ENCODE measurements around the gene PEAK3. TPM values are rescaled to one million over a fixed set of nuclear protein-coding genes. Genes with fewer than 3 reads are reported as not detected.

The PEAK3 gene
- total and polyA plus RNA-seq, 9 of the 15 experiments (the other 6 are each of a cell fraction or from before 2014, with no cell fraction given): 0.07 to 0.40 TPM; not detected in 7

DNA sequence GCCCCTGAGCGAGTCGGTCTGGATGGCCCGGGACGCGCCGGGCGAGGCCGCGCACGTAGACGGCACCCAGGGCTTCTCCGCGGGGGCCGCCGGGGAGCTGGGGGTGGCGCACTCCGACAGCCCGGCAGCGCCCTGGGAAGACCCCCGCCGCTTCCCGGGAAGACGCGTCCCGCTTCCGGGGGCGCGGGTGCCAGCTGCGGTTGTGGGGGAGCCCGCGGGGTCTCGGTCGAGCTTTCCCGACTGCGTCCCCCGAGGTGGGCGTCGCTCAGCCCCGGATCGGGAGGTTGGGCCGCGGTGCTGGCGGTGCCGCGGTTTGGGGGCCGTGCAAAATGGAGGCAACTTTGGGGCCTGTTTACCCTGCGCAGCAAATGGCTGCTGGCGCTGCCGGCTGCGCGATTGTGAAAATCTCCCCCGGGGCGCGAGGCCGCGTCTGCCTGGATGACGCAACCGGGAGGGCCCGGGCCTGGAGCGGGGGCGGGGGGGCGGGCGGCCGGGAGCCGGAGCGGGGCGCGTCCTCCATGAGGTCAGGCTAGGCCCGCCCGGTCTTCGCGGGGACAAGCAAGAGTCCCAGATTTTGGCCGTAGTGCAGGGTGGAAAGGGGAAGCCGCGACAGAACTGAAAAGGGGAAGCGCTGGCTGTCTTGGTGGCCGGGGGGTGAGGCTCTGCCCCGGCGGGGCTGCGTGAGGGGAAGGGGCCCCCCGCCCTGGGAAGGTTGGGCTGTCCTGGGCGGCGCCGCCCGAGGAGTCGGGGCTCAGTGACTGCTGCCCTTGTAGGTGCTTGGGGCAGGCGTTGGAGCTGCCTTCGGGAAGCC lies 11.3 kb downstream of the PEAK3 start (continued):
- TF ChIP-seq EZH2 (IDR thresholded peaks at IDR 0.05; ENCODE audit: borderline replicate concordance, low read depth, low read length) (no peak), POLR2A (conservative IDR thresholded peaks at IDR 0.05) (peak; percentile 41; the same call in 1 of the 2 replicates), SRSF3 (IDR thresholded peaks at IDR 0.05; ENCODE audit: insufficient read depth, low read length) (peak; percentile 86; the same call in 1 of the 2 replicates), PCBP2 (IDR thresholded peaks at IDR 0.05; ENCODE audit: low read depth, low read length, poor library complexity, severe bottlenecking) (peak; percentile 69), NR2C2 (CRISPR knock-in tag; IDR thresholded peaks at IDR 0.05) (0 out of 2 replicates have a peak, but pooled peaks have one; percentile 14), NR2C2 (tag; IDR thresholded peaks at IDR 0.05) (peak; percentile 37; the same call in 1 of the 2 replicates), ETV6 (IDR thresholded peaks at IDR 0.05; ENCODE audit: borderline replicate concordance in 1 of 2, low read depth in 2 of 2, low read length in 1 of 2) (no peak), ETV6 (CRISPR knock-in tag; IDR thresholded peaks at IDR 0.05; ENCODE audit: borderline replicate concordance) (peak; percentile 27; the same call in 1 of the 2 replicates), ZZZ3 (IDR thresholded peaks at IDR 0.05) (no peak), SUPT5H (IDR thresholded peaks at IDR 0.05) (no peak), NCOR1 (IDR thresholded peaks at IDR 0.05) (0 out of 2 replicates have a peak, but pooled peaks have one; percentile 30), POLR3A (IDR thresholded peaks at IDR 0.05; ENCODE audit: borderline replicate concordance, extremely low read depth, insufficient read depth, insufficient read length) (no peak), CBX3 (IDR thresholded peaks at IDR 0.05; ENCODE audit: borderline replicate concordance in 1 of 2, low read length in 2 of 2) (no peak), ZNF23 (CRISPR knock-in tag; IDR thresholded peaks at IDR 0.05) (no peak), NRF1 (conservative IDR thresholded peaks at IDR 0.05 in 1 of 2, IDR thresholded peaks at IDR 0.05 in 1 of 2) (peak; percentile 63 to 71), CBX2 (IDR thresholded peaks at IDR 0.05; ENCODE audit: insufficient read depth, low read length, poor library complexity, severe bottlenecking) (no peak), ZFP36 (IDR thresholded peaks at IDR 0.05; ENCODE audit: low read depth, low read length, partially characterized antibody) (no peak), SRF (CRISPR knock-in tag; IDR thresholded peaks at IDR 0.05) (peak in 1 of 2 experiments; percentile 26; a peak in 1 of 4 replicates), ARID1B (IDR thresholded peaks at IDR 0.05) (no peak), NR2F6 (CRISPR knock-in tag; IDR thresholded peaks at IDR 0.05) (0 out of 2 replicates have a peak, but pooled peaks have one; percentile 74), FOXK2 (conservative IDR thresholded peaks at IDR 0.05 in 1 of 2, IDR thresholded peaks at IDR 0.05 in 1 of 2; ENCODE audit: low read depth in 2 of 2) (0 out of 4 replicates have a peak, but pooled peaks have one; percentile 15 to 43)
- TF ChIP-seq, protein P1, sequence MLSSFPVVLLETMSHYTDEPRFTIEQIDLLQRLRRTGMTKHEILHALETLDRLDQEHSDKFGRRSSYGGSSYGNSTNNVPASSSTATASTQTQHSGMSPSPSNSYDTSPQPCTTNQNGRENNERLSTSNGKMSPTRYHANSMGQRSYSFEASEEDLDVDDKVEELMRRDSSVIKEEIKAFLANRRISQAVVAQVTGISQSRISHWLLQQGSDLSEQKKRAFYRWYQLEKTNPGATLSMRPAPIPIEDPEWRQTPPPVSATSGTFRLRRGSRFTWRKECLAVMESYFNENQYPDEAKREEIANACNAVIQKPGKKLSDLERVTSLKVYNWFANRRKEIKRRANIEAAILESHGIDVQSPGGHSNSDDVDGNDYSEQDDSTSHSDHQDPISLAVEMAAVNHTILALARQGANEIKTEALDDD (IDR thresholded peaks at IDR 0.05): no peak
- TF ChIP-seq, protein P2, sequence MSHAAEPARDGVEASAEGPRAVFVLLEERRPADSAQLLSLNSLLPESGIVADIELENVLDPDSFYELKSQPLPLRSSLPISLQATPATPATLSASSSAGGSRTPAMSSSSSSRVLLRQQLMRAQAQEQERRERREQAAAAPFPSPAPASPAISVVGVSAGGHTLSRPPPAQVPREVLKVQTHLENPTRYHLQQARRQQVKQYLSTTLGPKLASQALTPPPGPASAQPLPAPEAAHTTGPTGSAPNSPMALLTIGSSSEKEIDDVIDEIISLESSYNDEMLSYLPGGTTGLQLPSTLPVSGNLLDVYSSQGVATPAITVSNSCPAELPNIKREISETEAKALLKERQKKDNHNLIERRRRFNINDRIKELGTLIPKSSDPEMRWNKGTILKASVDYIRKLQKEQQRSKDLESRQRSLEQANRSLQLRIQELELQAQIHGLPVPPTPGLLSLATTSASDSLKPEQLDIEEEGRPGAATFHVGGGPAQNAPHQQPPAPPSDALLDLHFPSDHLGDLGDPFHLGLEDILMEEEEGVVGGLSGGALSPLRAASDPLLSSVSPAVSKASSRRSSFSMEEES (CRISPR knock-in tag; IDR thresholded peaks at IDR 0.05): peak; percentile 31; the same call in 1 of the 2 replicates
- TF ChIP-seq, protein P3, sequence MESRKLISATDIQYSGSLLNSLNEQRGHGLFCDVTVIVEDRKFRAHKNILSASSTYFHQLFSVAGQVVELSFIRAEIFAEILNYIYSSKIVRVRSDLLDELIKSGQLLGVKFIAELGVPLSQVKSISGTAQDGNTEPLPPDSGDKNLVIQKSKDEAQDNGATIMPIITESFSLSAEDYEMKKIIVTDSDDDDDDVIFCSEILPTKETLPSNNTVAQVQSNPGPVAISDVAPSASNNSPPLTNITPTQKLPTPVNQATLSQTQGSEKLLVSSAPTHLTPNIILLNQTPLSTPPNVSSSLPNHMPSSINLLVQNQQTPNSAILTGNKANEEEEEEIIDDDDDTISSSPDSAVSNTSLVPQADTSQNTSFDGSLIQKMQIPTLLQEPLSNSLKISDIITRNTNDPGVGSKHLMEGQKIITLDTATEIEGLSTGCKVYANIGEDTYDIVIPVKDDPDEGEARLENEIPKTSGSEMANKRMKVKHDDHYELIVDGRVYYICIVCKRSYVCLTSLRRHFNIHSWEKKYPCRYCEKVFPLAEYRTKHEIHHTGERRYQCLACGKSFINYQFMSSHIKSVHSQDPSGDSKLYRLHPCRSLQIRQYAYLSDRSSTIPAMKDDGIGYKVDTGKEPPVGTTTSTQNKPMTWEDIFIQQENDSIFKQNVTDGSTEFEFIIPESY (CRISPR knock-in tag; IDR thresholded peaks at IDR 0.05): no peak
